ENCODE results near the gene OPA3. TPM values are rescaled to one million over a fixed set of nuclear protein-coding genes. Genes with fewer than 3 reads are reported as not detected.
A peak's percentile ranks its signal among the peaks of the same experiment; 100 is the strongest.

Gene OPA3
- total and polyA plus RNA-seq, 10 of the 15 experiments (the other 5 are each of a cell fraction or from before 2014, with no cell fraction given), result 2.2 to 24.3 (median 13.3) TPM

DNA sequence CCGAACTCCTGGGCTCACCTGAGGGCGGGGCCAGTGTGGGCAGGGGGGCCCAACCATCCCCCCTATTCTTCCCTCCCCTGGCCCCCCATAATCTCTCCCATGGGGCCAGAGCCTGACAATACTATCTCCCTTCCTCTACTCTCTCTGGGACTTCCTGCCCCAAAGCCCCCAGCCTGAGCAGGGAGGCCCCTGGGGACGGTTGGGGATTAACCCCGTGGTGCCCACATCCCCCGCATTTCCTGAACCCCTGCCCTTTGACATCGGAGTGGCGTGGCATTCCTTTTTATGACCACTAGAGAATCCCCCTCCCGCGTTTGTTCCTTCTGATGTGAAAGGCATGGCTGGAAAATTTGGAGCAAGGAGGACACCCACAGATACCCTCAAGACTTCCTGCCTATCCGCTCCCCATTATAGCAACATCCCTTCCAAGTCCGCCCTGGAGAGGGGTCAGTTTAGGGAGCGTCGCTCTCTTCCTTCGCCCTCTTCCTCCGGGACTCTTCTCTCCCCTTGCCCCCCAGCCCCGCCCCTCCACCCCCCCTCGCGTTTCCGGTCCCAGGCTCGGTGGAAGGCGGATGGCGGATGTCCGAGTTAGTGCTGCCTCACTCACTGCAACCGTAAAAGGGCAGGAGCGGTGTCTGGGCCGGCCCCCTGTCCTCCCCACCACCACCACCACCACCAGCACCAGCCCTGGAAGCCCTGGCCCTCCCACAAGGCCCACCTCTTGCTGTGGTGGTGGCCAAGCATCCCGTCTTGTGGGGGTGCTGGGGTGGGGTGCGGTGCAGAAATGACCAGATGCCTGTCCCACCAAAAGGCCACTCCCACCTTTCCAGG lies 75.5 kb downstream of the OPA3 start (continued):
- TF ChIP-seq, protein P1, sequence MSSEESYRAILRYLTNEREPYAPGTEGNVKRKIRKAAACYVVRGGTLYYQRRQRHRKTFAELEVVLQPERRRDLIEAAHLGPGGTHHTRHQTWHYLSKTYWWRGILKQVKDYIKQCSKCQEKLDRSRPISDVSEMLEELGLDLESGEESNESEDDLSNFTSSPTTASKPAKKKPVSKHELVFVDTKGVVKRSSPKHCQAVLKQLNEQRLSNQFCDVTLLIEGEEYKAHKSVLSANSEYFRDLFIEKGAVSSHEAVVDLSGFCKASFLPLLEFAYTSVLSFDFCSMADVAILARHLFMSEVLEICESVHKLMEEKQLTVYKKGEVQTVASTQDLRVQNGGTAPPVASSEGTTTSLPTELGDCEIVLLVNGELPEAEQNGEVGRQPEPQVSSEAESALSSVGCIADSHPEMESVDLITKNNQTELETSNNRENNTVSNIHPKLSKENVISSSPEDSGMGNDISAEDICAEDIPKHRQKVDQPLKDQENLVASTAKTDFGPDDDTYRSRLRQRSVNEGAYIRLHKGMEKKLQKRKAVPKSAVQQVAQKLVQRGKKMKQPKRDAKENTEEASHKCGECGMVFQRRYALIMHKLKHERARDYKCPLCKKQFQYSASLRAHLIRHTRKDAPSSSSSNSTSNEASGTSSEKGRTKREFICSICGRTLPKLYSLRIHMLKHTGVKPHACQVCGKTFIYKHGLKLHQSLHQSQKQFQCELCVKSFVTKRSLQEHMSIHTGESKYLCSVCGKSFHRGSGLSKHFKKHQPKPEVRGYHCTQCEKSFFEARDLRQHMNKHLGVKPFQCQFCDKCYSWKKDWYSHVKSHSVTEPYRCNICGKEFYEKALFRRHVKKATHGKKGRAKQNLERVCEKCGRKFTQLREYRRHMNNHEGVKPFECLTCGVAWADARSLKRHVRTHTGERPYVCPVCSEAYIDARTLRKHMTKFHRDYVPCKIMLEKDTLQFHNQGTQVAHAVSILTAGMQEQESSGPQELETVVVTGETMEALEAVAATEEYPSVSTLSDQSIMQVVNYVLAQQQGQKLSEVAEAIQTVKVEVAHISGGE (CRISPR knock-in tag; IDR thresholded peaks at IDR 0.05), result no peak
- TF ChIP-seq, protein P2, sequence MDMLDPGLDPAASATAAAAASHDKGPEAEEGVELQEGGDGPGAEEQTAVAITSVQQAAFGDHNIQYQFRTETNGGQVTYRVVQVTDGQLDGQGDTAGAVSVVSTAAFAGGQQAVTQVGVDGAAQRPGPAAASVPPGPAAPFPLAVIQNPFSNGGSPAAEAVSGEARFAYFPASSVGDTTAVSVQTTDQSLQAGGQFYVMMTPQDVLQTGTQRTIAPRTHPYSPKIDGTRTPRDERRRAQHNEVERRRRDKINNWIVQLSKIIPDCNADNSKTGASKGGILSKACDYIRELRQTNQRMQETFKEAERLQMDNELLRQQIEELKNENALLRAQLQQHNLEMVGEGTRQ (IDR thresholded peaks at IDR 0.05; ENCODE audit: borderline replicate concordance, low read depth, low read length), result no peak
- no peak; the same call in 1 of the 2 replicates for TF ChIP-seq ZBED1 (IDR thresholded peaks at IDR 0.05; ENCODE audit: borderline replicate concordance)
- TF ChIP-seq, protein P3, sequence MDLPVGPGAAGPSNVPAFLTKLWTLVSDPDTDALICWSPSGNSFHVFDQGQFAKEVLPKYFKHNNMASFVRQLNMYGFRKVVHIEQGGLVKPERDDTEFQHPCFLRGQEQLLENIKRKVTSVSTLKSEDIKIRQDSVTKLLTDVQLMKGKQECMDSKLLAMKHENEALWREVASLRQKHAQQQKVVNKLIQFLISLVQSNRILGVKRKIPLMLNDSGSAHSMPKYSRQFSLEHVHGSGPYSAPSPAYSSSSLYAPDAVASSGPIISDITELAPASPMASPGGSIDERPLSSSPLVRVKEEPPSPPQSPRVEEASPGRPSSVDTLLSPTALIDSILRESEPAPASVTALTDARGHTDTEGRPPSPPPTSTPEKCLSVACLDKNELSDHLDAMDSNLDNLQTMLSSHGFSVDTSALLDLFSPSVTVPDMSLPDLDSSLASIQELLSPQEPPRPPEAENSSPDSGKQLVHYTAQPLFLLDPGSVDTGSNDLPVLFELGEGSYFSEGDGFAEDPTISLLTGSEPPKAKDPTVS (IDR thresholded peaks at IDR 0.05; ENCODE audit: low read depth, low read length), result no peak
- TF ChIP-seq EGR1 (IDR thresholded peaks at IDR 0.05; ENCODE audit: borderline replicate concordance in 1 of 2, low read depth in 2 of 2, low read length in 2 of 2), result peak in 1 of 2 experiments; percentile 90; a peak in 2 of 3 replicates
- TF ChIP-seq, protein P4, sequence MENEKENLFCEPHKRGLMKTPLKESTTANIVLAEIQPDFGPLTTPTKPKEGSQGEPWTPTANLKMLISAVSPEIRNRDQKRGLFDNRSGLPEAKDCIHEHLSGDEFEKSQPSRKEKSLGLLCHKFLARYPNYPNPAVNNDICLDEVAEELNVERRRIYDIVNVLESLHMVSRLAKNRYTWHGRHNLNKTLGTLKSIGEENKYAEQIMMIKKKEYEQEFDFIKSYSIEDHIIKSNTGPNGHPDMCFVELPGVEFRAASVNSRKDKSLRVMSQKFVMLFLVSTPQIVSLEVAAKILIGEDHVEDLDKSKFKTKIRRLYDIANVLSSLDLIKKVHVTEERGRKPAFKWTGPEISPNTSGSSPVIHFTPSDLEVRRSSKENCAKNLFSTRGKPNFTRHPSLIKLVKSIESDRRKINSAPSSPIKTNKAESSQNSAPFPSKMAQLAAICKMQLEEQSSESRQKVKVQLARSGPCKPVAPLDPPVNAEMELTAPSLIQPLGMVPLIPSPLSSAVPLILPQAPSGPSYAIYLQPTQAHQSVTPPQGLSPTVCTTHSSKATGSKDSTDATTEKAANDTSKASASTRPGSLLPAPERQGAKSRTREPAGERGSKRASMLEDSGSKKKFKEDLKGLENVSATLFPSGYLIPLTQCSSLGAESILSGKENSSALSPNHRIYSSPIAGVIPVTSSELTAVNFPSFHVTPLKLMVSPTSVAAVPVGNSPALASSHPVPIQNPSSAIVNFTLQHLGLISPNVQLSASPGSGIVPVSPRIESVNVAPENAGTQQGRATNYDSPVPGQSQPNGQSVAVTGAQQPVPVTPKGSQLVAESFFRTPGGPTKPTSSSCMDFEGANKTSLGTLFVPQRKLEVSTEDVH (IDR thresholded peaks at IDR 0.05; ENCODE audit: low read depth, partially characterized antibody), result no peak
- TF ChIP-seq NRF1 (conservative IDR thresholded peaks at IDR 0.05; ENCODE audit: low read depth, low read length), result no peak
- TF ChIP-seq POU2F2 (IDR thresholded peaks at IDR 0.05; ENCODE audit: borderline replicate concordance, low read depth, low read length), result peak; percentile 45; the same call in 1 of the 3 replicates
- TF ChIP-seq TCF12 (IDR thresholded peaks at IDR 0.05; ENCODE audit: low read depth, low read length), result 0 out of 2 replicates have a peak, but pooled peaks have one; percentile 38
- peak; percentile 56 for TF ChIP-seq SP1 (IDR thresholded peaks at IDR 0.05; ENCODE audit: low read depth, low read length)
- TF ChIP-seq IRF4 (IDR thresholded peaks at IDR 0.05; ENCODE audit: low read depth, low read length), result peak; percentile 38; the same call in 1 of the 2 replicates
- TF ChIP-seq KAT2A (conservative IDR thresholded peaks at IDR 0.05; ENCODE audit: control insufficient read depth, low read depth, low read length), result no peak
- no peak for TF ChIP-seq ASH2L (IDR thresholded peaks at IDR 0.05; ENCODE audit: borderline replicate concordance, low read depth)
- peak; percentile 80 for TF ChIP-seq RELA (IDR thresholded peaks at IDR 0.05; ENCODE audit: borderline replicate concordance, partially characterized antibody)
- TF ChIP-seq BHLHE40 (IDR thresholded peaks at IDR 0.05; ENCODE audit: borderline replicate concordance in 1 of 2, low read depth in 2 of 2, low read length in 1 of 2), result peak; percentile 16 to 32; a peak in 1 of 4 replicates
- TF ChIP-seq, protein P5, sequence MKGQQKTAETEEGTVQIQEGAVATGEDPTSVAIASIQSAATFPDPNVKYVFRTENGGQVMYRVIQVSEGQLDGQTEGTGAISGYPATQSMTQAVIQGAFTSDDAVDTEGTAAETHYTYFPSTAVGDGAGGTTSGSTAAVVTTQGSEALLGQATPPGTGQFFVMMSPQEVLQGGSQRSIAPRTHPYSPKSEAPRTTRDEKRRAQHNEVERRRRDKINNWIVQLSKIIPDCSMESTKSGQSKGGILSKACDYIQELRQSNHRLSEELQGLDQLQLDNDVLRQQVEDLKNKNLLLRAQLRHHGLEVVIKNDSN (IDR thresholded peaks at IDR 0.05; ENCODE audit: borderline replicate concordance, extremely low read length, insufficient read depth, low read depth, low read length), result no peak
- TF ChIP-seq TARDBP (IDR thresholded peaks at IDR 0.05; ENCODE audit: borderline replicate concordance), result no peak
- no peak for TF ChIP-seq NFYA (IDR thresholded peaks at IDR 0.05; ENCODE audit: borderline replicate concordance, low read depth, low read length)

Data from GM12878 (cell line).